IMR-90 (cell line): ENCODE measurements around the gene ABHD1. TPM values are rescaled to one million over a fixed set of nuclear protein-coding genes. Genes with fewer than 3 reads are reported as not detected.

Experiments used
- ATAC-seq: fragments of 200-7000 bp; cut with Tn5 transposase; 2 replicates; pipeline ENCODE4 v1.9.1; 2020; ENCODE audit warnings: low read depth, mild to moderate bottlenecking, moderate library complexity
- BruUV-seq: library from RNA; stranded (reverse); fragments of 400-500 nt; replicated peaks from 2 replicates; lab custom pipeline; 2021; lab: Mats Ljungman, UMichigan
- CTCF ChIA-PET: fragments of 300-600 bp; formaldehyde crosslinking; extraction: SDS; loops from one replicate; lab custom pipeline; 2021; ENCODE audit warnings: antibody characterized with exemption; lab: Yijun Ruan, JAX
- POLR2A ChIA-PET: fragments of 300-600 bp; sonication (Branson Sonifier 250); formaldehyde crosslinking; loops from one replicate; lab custom pipeline; 2022; ENCODE audit warnings: antibody characterized with exemption; ENCODE audit not compliant: unreplicated experiment; lab: Charles Lee
- DNase-seq: peaks from one replicate; pipeline ENCODE4 v3.0.0; 2013
- H2AFZ ChIP-seq: replicated peaks from 2 replicates; pipeline ENCODE3; 2013; ENCODE audit warnings: low read length, mild to moderate bottlenecking; ENCODE audit not compliant: poor library complexity
- H2AK5ac ChIP-seq: 2 replicates; pipeline ENCODE4 v1.6.1; 2013; ENCODE audit warnings: low read depth, low read length, inconsistent platforms
- H2AK9ac ChIP-seq: replicated peaks from 2 replicates; pipeline ENCODE3; 2013; ENCODE audit warnings: mild to moderate bottlenecking, low read depth, low read length, moderate library complexity; ENCODE audit not compliant: poor library complexity
- H2BK120ac ChIP-seq: 2 replicates; pipeline ENCODE4 v1.6.1; 2013; ENCODE audit warnings: low read depth, low read length, inconsistent platforms
- H2BK15ac ChIP-seq: 3 replicates; pipeline ENCODE4 v1.6.1; 2013; ENCODE audit warnings: low read depth, low read length, inconsistent platforms
- H2BK20ac ChIP-seq: 2 replicates; pipeline ENCODE4 v1.6.1; 2013; ENCODE audit warnings: low read depth, mild to moderate bottlenecking, inconsistent platforms, low read length, moderate library complexity
- H2BK5ac ChIP-seq: 2 replicates; pipeline ENCODE4 v1.6.1; 2013; ENCODE audit warnings: mild to moderate bottlenecking, low read depth, low read length, inconsistent platforms; ENCODE audit not compliant: poor library complexity, severe bottlenecking
- H3K14ac ChIP-seq: replicated peaks from 2 replicates; pipeline ENCODE4 v1.6.1; 2013; ENCODE audit warnings: low read depth, low read length, inconsistent platforms
- H3K18ac ChIP-seq: 2 replicates; pipeline ENCODE4 v1.6.1; 2013; ENCODE audit warnings: low read depth, low read length, control low read depth
- H3K23ac ChIP-seq: 2 replicates; pipeline ENCODE4 v1.6.1; 2013; ENCODE audit warnings: low read depth, low read length, inconsistent platforms
- H3K27ac ChIP-seq: 2 replicates; pipeline ENCODE4 v1.5.1; 2013; ENCODE audit warnings: mild to moderate bottlenecking, control low read depth, low read length; ENCODE audit not compliant: insufficient read depth
- H3K27me3 ChIP-seq: 2 replicates; pipeline ENCODE4 v1.6.1; 2013; ENCODE audit warnings: low read length; ENCODE audit not compliant: control insufficient read depth, insufficient read depth
- H3K36me3 ChIP-seq: 2 replicates; pipeline ENCODE4 v1.6.1; 2013; ENCODE audit warnings: low read length, mixed read lengths; ENCODE audit not compliant: control insufficient read depth, insufficient read depth
- H3K4ac ChIP-seq: 2 replicates; pipeline ENCODE4 v1.6.1; 2013; ENCODE audit warnings: low read depth, low read length, inconsistent platforms
- H3K4me1 ChIP-seq: 2 replicates; pipeline ENCODE4 v1.6.1; 2013; ENCODE audit warnings: low read length, mixed read lengths; ENCODE audit not compliant: control insufficient read depth, insufficient read depth
- H3K4me2 ChIP-seq: 2 replicates; pipeline ENCODE4 v1.6.1; 2013; ENCODE audit warnings: low read depth, mild to moderate bottlenecking, control low read depth, low read length, moderate library complexity
- H3K4me3 ChIP-seq: 2 replicates; pipeline ENCODE4 v1.5.1; 2013; ENCODE audit warnings: low read depth, mild to moderate bottlenecking, control low read depth, low read length, moderate library complexity; ENCODE audit not compliant: insufficient read depth
- H3K56ac ChIP-seq: 2 replicates; pipeline ENCODE4 v1.6.1; 2013; ENCODE audit warnings: low read length, inconsistent platforms; ENCODE audit not compliant: insufficient read depth; ENCODE audit errors: extremely low read depth
- H3K79me1 ChIP-seq, 2 experiments: 2 replicates each; pipeline ENCODE4 v1.6.1; 2013; ENCODE audit warnings: low read length in 2 of 2, inconsistent platforms in 1 of 2, low read depth in 1 of 2
- H3K9ac ChIP-seq: 2 replicates; pipeline ENCODE4 v1.6.1; 2013; ENCODE audit warnings: low read depth, low read length, control low read depth
- H3K9me1 ChIP-seq: 2 replicates; pipeline ENCODE4 v1.6.1; 2013; ENCODE audit warnings: low read length, inconsistent platforms; ENCODE audit not compliant: insufficient read depth
- H3K9me3 ChIP-seq: 2 replicates; pipeline ENCODE4 v1.6.1; 2013; ENCODE audit warnings: low read length; ENCODE audit not compliant: control insufficient read depth, insufficient read depth
- H4K20me1 ChIP-seq: 2 replicates; pipeline ENCODE4 v1.6.1; 2013; ENCODE audit warnings: low read length, inconsistent platforms; ENCODE audit not compliant: insufficient read depth
- H4K5ac ChIP-seq: 2 replicates; pipeline ENCODE4 v1.6.1; 2013; ENCODE audit warnings: mild to moderate bottlenecking, low read depth, low read length, control low read depth
- H4K8ac ChIP-seq, 2 experiments: 2 replicates each; pipeline ENCODE4 v1.6.1; 2013; ENCODE audit warnings: low read depth in 2 of 2, low read length in 2 of 2, control low read depth in 1 of 2, inconsistent platforms in 1 of 2
- H4K91ac ChIP-seq: 2 replicates; pipeline ENCODE4 v1.6.1; 2013; ENCODE audit warnings: low read depth, low read length, inconsistent platforms; ENCODE audit not compliant: insufficient read depth
- BHLHE40 ChIP-seq: fragments of 150-350 bp; IDR thresholded peaks from 2 replicates; pipeline ENCODE4 v1.6.1; 2016; ENCODE audit warnings: mild to moderate bottlenecking, low read depth, low read length
- CEBPB ChIP-seq: IDR thresholded peaks from 2 replicates; pipeline ENCODE4 v1.6.1; 2012; ENCODE audit warnings: low read depth, low read length, improper control_type of control experiment
- CHD1 ChIP-seq: IDR thresholded peaks from 2 replicates; pipeline ENCODE4 v1.6.1; 2012; ENCODE audit warnings: low read depth, low read length, improper control_type of control experiment
- CTCF ChIP-seq: conservative IDR thresholded peaks from 2 replicates; pipeline ENCODE4 v1.5.1; 2012; ENCODE audit warnings: mild to moderate bottlenecking, low read depth, low read length, improper control_type of control experiment
- FOS ChIP-seq: fragments of 150-350 bp; IDR thresholded peaks from 2 replicates; pipeline ENCODE4 v1.6.1; 2016; ENCODE audit warnings: low read depth, low read length
- MAFK ChIP-seq: IDR thresholded peaks from 2 replicates; pipeline ENCODE4 v1.6.1; 2012; ENCODE audit warnings: low read depth, low read length, improper control_type of control experiment
- MAZ ChIP-seq: IDR thresholded peaks from 2 replicates; pipeline ENCODE4 v1.6.1; 2012; ENCODE audit warnings: low read depth, mild to moderate bottlenecking, low read length, improper control_type of control experiment, moderate library complexity, borderline replicate concordance
- MXI1 ChIP-seq: IDR thresholded peaks from 2 replicates; pipeline ENCODE4 v1.6.1; 2012; ENCODE audit warnings: low read depth, mild to moderate bottlenecking, low read length, moderate library complexity, borderline replicate concordance
- NFE2L2 ChIP-seq: fragments of 150-350 bp; IDR thresholded peaks from 2 replicates; pipeline ENCODE4 v1.6.1; 2016; ENCODE audit warnings: low read depth, mild to moderate bottlenecking, low read length
- POLR2A ChIP-seq: IDR thresholded peaks from 2 replicates; pipeline ENCODE4 v1.6.1; 2012; ENCODE audit warnings: mild to moderate bottlenecking, low read depth, low read length
- RAD21 ChIP-seq: IDR thresholded peaks from 2 replicates; pipeline ENCODE4 v1.6.1; 2012; ENCODE audit warnings: low read length, improper control_type of control experiment
- RCOR1 ChIP-seq: IDR thresholded peaks from 2 replicates; pipeline ENCODE4 v1.6.1; 2012; ENCODE audit warnings: mild to moderate bottlenecking, low read length, improper control_type of control experiment; ENCODE audit not compliant: insufficient replicate concordance
- RFX5 ChIP-seq: IDR thresholded peaks from 2 replicates; pipeline ENCODE4 v1.8.0; 2012; ENCODE audit warnings: low read depth, mild to moderate bottlenecking, low read length, moderate library complexity
- SMC3 ChIP-seq: fragments of 150-350 bp; IDR thresholded peaks from 2 replicates; pipeline ENCODE4 v1.6.1; 2016; ENCODE audit warnings: low read depth, mild to moderate bottlenecking, antibody characterized with exemption, low read length, moderate library complexity
- USF2 ChIP-seq: fragments of 150-350 bp; IDR thresholded peaks from 2 replicates; pipeline ENCODE4 v1.6.1; 2017; ENCODE audit warnings: mild to moderate bottlenecking, antibody characterized with exemption, low read length, low read depth
- WGBS, 2 experiments: methylation state at CpG; one replicate each; pipeline versions ENCODE4 v1.1.5 to v1.1.7; 2013; ENCODE audit warnings: missing lambda C conversion rate in 2 of 2; ENCODE audit not compliant: insufficient read length in 1 of 2; ENCODE audit errors: extremely low coverage in 2 of 2; 5-methylcytosine and 5-hydroxymethylcytosine counted together
- dilution Hi-C: fragments of 300-500 bp; cut with HindIII; formaldehyde crosslinking; loops from one replicate; pipeline ENCODE4 v1.14.3; 2018; ENCODE audit warnings: low sequenced_read_pairs; ENCODE audit not compliant: unreplicated experiment
- in situ Hi-C: fragments of 300-500 bp; cut with MboI; formaldehyde crosslinking; loops from 3 replicates; pipeline ENCODE4 v1.14.3; 2019; ENCODE audit warnings: low sequenced_read_pairs, inconsistent platforms, mixed read lengths
- intact Hi-C: fragments of 100-400 bp; cut with micrococcal nuclease; formaldehyde crosslinking; loops from 2 replicates; pipeline ENCODE4 v1.10.0; 2022
- polyA plus RNA-seq, 3 experiments: library from polyadenylated mRNA; depleted of rRNA; stranded (reverse); fragments of >200 nt; gene quantifications; 2 replicates each; pipeline ENCODE4 v1.2.3, GENCODE V29; 2012; ENCODE audit warnings: low replicate concordance in 1 of 3
- total RNA-seq: library from RNA; depleted of rRNA; stranded (reverse); fragments of >200 nt; gene quantifications from 2 replicates; pipeline ENCODE4 v1.2.3, GENCODE V29; 2012
- TF ChIP-seq, protein P1 (sequence below): fragments of 150-350 bp; IDR thresholded peaks from 2 replicates; pipeline ENCODE4 v1.6.1; 2016; ENCODE audit warnings: low read depth, mild to moderate bottlenecking, low read length, moderate library complexity, borderline replicate concordance

Gene ABHD1
- total and polyA plus RNA-seq, 2 of the 4 experiments (the other 2 are of a cell fraction): 0.24 TPM; not detected in 1

DNA sequence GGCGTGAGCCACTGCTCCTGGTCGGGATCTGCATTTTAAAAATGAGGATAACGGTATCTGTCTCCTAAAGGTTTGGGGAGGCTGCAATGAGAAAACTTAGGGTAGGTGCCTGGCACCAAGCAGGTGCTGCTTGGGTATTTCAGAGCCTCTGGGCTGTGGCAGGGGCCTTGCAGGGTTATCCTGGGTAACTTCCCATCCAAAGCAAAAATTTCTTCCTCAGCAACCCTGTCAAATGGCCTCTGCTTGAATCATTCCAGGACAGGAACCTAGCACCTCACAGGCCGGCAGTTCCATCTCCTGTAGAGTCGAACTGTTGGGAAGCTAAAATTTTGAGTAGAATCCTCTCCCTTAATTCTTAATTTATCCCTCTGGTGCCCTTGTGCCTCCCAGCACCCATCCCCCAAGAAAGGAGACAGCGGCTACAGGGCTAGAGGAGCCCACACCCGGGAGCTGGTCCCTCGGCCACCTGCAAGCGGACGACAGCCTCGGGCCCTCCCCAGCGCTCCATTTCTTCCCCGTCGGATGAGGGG lies 5.6 kb upstream of the ABHD1 start:
- no peak overlapping the region for H4K5ac ChIP-seq
- H3K27me3 ChIP-seq: peaks cover 69% of the 10 kb centered on the region
- no peak overlapping the region for H3K9ac ChIP-seq
- H3K56ac ChIP-seq: no peak overlapping the region
- H2AK9ac ChIP-seq: peak overlapping the region; percentile 15
- no peak overlapping the region for H4K91ac ChIP-seq
- 13% methylated on average over 8 of the region's 14 CpGs; no CpG with 5 or more reads in 1 of the 2 experiments for WGBS, 2 experiments
- no peak overlapping the region for H4K8ac ChIP-seq
- H2BK5ac ChIP-seq: no peak overlapping the region
- H3K4me1 ChIP-seq: peaks cover 5% of the 10 kb centered on the region
- H3K79me1 ChIP-seq: no peaks in the 10 kb centered on the region
- ATAC-seq: no peak
- no peak overlapping the region for H3K23ac ChIP-seq
- no peak overlapping the region for H3K27ac ChIP-seq
- H3K4me3 ChIP-seq: peak overlapping the region; percentile 42; the same call in 1 of the 2 replicates
- no peaks in the 10 kb centered on the region for H3K36me3 ChIP-seq
- intact Hi-C loops (no loop called here), dilution Hi-C loops (no loop called here), in situ Hi-C loops (no loop called here)
- peaks cover 6% of the 10 kb centered on the region; the same call in 1 of the 2 replicates for H3K9me3 ChIP-seq
- no peak for TF ChIP-seq MAFK
- no peak for TF ChIP-seq NFE2L2
- TF ChIP-seq CEBPB: no peak
- no peak for TF ChIP-seq SMC3
- no peak for TF ChIP-seq RFX5
- no peak for TF ChIP-seq MXI1
- no peak for TF ChIP-seq BHLHE40
- TF ChIP-seq FOS: no peak
- no peak for TF ChIP-seq MAZ
- TF ChIP-seq CHD1: no peak
- TF ChIP-seq, protein P1, sequence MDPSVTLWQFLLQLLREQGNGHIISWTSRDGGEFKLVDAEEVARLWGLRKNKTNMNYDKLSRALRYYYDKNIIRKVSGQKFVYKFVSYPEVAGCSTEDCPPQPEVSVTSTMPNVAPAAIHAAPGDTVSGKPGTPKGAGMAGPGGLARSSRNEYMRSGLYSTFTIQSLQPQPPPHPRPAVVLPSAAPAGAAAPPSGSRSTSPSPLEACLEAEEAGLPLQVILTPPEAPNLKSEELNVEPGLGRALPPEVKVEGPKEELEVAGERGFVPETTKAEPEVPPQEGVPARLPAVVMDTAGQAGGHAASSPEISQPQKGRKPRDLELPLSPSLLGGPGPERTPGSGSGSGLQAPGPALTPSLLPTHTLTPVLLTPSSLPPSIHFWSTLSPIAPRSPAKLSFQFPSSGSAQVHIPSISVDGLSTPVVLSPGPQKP: no peak
- TF ChIP-seq CTCF: no peak
- TF ChIP-seq POLR2A: no peak
- TF ChIP-seq RCOR1: no peak
- no peak for TF ChIP-seq RAD21
- no peak for TF ChIP-seq USF2
- H2AFZ ChIP-seq: peak overlapping the region; percentile 85
- H3K18ac ChIP-seq: no peak overlapping the region
- H3K4me2 ChIP-seq: peak overlapping the region; percentile 87; the same call in 1 of the 2 replicates
- no peaks in the 10 kb centered on the region; the same call in 1 of the 2 replicates for H4K20me1 ChIP-seq
- POLR2A ChIA-PET: no interaction called here
- H2BK15ac ChIP-seq: no peak overlapping the region
- DNase-seq: no peak
- no peak overlapping the region for H2BK20ac ChIP-seq
- CTCF ChIA-PET: no interaction called here
- no peak overlapping the region for H2AK5ac ChIP-seq
- no peak overlapping the region for H3K4ac ChIP-seq
- H3K9me1 ChIP-seq: no peaks in the 10 kb centered on the region; the same call in 1 of the 2 replicates
- no peak overlapping the region for H3K14ac ChIP-seq
- BruUV-seq: no TSS peak
- H2BK120ac ChIP-seq: no peak overlapping the region
